HG02678 (cell line): Measurements from ENCODE around the gene PEX5.
A peak's percentile ranks its signal among the peaks of the same experiment; 100 is the strongest.

Experiments used
- ATAC-seq: cut with Tn5 transposase; IDR thresholded peaks from one replicate; pipeline ENCODE4 v1.9.1; 2021; ENCODE audit warnings: mild to moderate bottlenecking, moderate library complexity; ENCODE audit not compliant: unreplicated experiment

The PEX5 gene

DNA sequence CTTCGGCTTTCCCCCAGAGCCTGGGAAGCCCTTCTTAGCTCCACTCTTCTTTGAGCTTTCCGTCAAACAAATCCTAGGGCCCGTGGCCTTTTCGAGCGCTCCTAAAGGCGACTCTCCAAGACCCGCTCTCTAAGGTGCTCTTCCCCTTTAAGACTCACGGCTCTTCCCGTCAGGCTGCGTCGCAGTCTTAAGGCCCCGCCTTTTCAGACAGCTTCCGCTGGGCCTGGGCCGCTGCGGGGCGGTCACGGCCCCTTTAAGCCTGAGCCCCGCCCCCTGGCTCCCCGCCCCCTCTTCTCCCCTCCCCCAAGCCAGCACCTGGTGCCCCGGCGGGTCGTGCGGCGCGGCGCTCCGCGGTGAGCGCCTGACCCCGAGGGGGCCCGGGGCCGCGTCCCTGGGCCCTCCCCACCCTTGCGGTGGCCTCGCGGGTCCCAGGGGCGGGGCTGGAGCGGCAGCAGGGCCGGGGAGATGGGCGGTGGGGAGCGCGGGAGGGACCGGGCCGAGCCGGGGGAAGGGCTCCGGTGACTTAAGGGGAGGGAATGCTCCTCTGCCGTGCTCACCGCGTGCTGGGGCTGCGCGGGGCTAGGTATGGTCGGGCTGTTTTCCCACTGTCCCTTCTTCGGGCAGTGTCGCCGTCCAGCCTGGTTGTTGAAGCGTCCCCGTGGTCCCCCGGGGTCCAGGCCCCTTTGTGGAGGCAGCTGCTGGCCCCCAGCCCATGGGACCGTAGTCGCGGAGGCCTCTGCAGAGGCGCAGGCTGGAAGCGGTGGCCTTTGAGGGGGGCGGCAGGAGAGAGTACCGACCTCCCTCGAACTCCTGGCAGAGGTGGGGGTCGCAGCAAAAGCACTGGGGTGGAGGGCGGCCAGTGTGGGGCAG, at the start of gene PEX5:
PEX5 (plus strand) TSS at position 289 of the 870 bp plus-strand sequence. CDS start 692 bp downstream, outside the sequence.
- peak; percentile 97 for ATAC-seq

GRCh38 chr12:7141351-7142005, 48.0 kb upstream of the PEX5 start:
- no peak for ATAC-seq

DNA sequence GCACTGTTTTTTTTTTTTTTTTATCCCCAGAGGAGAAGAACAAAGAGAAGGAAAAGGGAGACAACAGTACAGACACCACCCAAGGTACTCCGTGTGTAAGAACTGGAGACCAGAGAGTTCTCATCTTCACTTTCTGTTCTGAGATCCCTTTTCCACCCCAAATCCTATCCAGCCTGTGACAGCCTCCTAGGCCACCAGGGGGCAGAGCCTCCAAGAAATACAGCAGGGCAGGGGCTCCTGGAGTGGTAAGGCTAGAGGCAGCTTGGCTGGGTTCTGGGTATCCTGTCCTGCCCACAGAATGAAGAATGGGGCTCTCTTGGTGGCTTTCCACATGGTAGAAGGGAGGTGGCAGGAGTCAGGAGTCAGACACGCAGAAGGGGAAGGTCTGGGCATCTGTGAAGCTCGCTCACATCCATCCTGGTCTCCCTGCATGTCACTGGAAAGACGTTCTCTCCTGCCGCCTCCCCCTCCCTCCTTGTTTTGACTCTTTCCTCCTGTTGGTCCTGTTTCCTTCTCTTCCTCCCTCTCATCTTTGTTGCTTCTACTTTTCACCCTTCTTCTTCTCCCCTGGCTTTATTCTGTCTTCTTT, 47.3 kb upstream of the PEX5 start:
- no peak for ATAC-seq

DNA sequence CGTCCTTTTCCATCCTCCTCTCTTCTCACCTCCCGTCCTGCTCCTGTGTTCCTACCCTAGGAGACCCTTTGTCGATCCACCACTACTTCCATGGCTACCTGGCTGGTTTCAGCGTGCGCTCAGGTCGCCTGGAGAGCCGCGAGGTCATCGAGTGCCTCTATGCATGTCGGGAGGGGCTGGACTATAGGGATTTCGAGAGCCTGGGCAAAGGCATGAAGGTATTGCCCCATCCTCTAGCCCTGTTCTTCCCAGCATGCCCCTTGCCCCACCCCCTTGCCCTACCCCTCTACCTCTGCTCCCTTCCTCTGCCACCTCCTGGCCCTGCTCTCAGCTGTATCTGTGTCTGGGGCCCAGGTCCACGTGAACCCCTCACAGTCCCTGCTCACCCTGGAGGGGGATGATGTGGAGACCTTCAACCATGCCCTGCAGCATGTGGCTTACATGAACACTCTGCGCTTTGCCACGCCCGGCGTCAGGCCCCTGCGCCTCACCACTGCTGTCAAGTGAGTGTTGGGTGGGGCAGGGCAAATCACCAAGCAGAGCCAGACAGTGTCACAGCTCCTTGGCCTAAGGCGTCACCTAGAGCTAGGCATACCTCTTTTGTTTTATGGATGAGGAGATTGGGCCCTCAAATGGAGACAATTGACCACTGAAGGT, 46.5 kb upstream of the PEX5 start:
- ATAC-seq, result no peak

- ATAC-seq, result no peak
Observed at GRCh38 chr12:7143564-7143963, 45.9 kb upstream of the PEX5 start.

GRCh38 chr12:7144414-7145120, 44.9 kb upstream of the PEX5 start:
- no peak for ATAC-seq

GRCh38 chr12:7145671-7146070, 43.8 kb upstream of the PEX5 start:
- ATAC-seq, result no peak

DNA sequence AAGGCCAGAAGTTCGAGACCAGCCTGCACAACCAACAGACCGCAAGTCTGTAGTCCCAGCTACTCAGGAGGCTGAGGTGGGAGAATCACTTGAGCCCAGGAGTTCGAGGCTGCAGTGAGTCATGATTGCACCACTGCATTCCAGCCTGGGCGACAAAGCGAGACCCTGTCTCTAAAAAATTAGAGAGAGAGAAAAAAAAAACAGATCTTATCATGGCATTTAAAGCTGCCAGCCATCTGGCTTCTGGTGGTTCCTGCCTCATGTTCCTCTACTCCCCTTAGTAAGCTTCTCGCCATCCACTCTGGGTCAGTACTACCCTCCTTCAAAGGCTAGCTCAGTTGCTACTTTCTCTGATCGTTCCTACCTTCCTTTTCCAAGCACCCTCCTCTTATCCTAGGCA, 43.3 kb upstream of the PEX5 start:
- ATAC-seq, result no peak

DNA sequence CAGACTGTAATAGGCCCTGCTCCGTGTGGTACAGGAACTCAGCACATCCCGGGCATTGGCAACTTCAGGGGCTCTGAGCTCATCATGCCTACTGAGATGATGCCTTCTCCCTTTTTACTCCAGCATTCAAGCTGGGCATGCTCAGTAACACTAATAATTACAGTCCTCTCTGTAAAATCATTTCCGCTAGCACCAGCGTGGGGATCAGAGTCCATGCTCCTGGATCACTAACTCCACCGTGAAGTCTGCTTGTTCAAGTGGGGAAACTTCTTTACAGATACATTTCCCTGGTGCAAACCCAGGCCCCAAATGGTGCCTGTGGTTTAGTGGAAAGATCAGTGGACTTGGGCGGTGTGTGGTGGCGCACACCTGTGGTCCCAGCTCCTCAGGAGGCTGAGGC, 42.6 kb upstream of the PEX5 start:
- ATAC-seq, result no peak

GRCh38 chr12:7150356-7150755, 39.1 kb upstream of the PEX5 start:
- ATAC-seq, result no peak

- ATAC-seq, result no peak
Observed at GRCh38 chr12:7150841-7151240, 38.6 kb upstream of the PEX5 start.

GRCh38 chr12:7151532-7151931, 38.0 kb upstream of the PEX5 start:
- no peak for ATAC-seq

GRCh38 chr12:7152818-7153217, 36.7 kb upstream of the PEX5 start:
- no peak for ATAC-seq

DNA sequence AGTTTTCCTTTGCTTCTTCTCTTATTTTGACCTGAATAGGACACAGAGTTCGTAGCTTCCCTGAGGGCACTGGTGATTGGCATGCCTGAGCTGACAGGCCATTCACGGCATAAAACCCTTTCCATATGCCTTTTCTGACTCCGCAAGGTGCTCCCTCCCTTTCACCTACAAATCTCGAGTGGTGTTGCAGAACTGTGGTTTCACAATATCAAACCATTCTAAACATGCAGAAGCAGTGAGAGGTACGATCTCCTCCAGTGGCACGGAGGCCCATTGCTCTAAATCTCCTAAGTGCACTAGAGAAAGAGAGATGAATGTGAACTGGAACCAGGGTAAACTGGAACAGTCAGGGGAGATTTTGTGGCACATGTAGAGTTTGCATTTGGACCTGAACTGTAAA, 35.4 kb upstream of the PEX5 start:
- ATAC-seq, result no peak

GRCh38 chr12:7154901-7155470, 34.5 kb upstream of the PEX5 start:
- no peak for ATAC-seq

DNA sequence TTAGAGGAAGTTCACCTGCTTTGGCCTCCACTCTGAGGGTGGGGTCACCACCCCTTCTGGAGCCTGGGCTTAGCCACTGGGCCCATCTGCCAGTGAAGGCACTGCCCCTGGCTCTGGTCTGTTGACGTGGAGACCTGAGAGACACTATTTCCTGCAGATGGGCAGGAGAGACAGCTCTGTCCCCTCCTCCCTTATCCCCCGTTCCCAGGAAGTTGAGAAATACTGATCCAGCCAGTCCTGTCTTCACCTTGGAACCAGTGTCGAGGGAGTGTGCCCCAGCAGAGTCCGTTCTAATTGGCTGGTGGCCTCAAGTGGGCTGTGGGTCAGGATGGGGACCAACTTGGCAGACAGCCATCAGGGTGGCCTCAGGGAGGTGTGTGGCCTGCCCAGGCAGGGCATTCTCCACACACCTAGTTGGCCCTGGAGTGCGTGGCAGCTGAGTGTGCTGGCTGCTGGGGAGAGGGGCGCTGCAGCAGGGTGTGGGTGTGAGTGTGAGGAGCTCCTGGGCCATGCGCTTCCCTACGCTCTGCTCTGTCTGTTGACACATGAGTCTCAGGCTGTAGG, 33.9 kb upstream of the PEX5 start:
- no peak for ATAC-seq

DNA sequence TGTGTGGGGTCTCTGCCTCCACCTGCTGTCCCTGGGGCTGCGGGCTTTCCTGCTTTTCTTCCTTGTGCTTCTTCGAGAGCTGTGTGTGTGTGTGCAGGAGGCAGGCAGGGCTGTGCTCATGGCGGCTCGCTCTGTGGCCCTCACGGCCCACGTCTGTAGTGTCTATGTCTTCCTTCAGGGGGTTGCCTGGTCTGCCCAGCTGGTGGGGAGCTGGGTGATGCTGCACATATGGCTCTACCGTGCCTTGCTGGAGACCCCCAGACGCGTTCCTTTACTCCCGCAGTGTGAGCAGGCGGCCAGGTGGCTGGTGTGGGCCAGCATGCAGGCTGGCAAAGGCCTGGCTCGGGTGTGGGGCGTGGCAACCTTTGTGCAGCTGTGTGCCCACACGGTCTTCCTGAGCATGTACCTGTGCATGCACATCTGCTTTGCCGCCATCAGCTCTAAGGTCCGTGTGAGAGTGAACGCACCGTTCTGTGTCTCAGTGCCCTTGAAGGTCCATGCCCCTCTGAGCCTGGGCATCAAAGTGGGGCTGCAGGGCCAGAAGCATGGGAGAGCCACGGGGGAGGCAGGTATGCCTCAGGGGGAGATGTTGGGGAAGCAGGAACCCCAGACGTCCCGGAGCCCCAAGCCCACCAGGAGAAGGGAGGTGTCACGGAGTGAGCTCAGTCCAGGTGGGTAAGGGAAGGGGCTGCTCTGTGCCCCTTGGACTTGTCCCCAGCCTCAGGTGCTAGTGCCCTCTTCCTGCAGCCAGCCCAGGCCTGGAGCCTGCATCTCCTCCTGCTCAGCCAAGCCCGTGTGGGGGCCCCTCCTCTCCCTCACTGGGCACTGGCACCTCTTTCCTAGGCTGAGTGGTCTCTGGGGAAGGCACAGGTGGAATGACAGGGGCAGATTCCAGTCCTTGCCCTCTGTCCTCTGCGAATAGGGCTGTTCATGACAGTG, 33.0 kb upstream of the PEX5 start:
- ATAC-seq, result no peak

- no peak for ATAC-seq
Observed at GRCh38 chr12:7157391-7157790, 32.1 kb upstream of the PEX5 start.
